GM13976 (cell line): ENCODE measurements around the gene NOTCH1.

ENCODE experiments used
- DNase-seq: peaks from one replicate; pipeline ENCODE4 v3.0.0; 2012; ENCODE audit warnings: low spot score
- CTCF ChIP-seq: IDR thresholded peaks from 2 replicates; pipeline ENCODE4 v1.5.1; 2012; ENCODE audit warnings: borderline replicate concordance, mild to moderate bottlenecking; ENCODE audit not compliant: insufficient read depth; ENCODE audit errors: extremely low read depth, missing control alignments, control extremely low read depth
- in situ Hi-C: fragments of 300-500 bp; cut with MboI; formaldehyde crosslinking; loops from one replicate; pipeline ENCODE4 v1.12.0; 2022; ENCODE audit warnings: low sequenced_read_pairs, mixed read lengths, inconsistent platforms; ENCODE audit not compliant: unreplicated experiment

NOTCH1 gene

GRCh38 chr9:136521537-136521936 is 24.3 kb downstream of the NOTCH1 start:
- no peak for TF ChIP-seq CTCF
- in situ Hi-C loops: no loop called here
- DNase-seq: no peak

- in situ Hi-C loops: no loop called here
- TF ChIP-seq CTCF: no peak
- no peak for DNase-seq
Observed at GRCh38 chr9:136520053-136520540, 25.8 kb downstream of the NOTCH1 start.

GRCh38 chr9:136519263-136520052 is 26.4 kb downstream of the NOTCH1 start:
- no peak for TF ChIP-seq CTCF
- DNase-seq: no peak
- in situ Hi-C loops: no loop called here

- in situ Hi-C loops: no loop called here
- no peak for TF ChIP-seq CTCF
- DNase-seq: no peak
Observed at GRCh38 chr9:136518623-136519022, 27.2 kb downstream of the NOTCH1 start.

GRCh38 chr9:136517950-136518349 is 27.9 kb downstream of the NOTCH1 start:
- in situ Hi-C loops: no loop called here

More at GRCh38 chr9:136517950-136518349, 27.9 kb downstream of the NOTCH1 start:
- no peak for DNase-seq
- no peak for TF ChIP-seq CTCF
